GM12872 (cell line): ENCODE results near the gene AVP.

Source experiments
- TF ChIP-seq, protein P1 (sequence below): IDR thresholded peaks from 3 replicates; pipeline ENCODE4 v1.5.1; 2011; ENCODE audit warnings: low read depth, mild to moderate bottlenecking, low read length, moderate library complexity; ENCODE audit not compliant: insufficient read depth

AVP gene

DNA sequence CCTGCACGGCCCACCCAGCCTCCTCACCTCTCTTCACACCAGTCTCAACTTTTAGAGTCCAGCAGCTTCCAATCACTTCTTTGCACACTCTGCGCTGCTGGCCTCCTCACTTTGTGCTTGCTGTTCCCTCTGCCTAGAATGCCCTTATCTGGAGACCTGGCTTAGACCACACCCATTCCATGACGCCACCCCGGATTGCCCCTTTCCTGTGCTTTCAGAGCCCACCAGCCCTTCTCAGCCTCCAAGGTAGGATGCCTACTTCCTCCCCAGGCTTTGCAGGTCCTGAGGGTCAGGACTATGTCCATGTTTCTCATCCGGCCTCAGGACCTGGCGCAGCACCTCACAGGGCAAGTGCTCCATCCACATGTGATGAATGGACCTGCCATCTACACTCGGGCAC, 27.0 kb upstream of the AVP start:
- TF ChIP-seq, protein P1, sequence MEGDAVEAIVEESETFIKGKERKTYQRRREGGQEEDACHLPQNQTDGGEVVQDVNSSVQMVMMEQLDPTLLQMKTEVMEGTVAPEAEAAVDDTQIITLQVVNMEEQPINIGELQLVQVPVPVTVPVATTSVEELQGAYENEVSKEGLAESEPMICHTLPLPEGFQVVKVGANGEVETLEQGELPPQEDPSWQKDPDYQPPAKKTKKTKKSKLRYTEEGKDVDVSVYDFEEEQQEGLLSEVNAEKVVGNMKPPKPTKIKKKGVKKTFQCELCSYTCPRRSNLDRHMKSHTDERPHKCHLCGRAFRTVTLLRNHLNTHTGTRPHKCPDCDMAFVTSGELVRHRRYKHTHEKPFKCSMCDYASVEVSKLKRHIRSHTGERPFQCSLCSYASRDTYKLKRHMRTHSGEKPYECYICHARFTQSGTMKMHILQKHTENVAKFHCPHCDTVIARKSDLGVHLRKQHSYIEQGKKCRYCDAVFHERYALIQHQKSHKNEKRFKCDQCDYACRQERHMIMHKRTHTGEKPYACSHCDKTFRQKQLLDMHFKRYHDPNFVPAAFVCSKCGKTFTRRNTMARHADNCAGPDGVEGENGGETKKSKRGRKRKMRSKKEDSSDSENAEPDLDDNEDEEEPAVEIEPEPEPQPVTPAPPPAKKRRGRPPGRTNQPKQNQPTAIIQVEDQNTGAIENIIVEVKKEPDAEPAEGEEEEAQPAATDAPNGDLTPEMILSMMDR: no peak

DNA sequence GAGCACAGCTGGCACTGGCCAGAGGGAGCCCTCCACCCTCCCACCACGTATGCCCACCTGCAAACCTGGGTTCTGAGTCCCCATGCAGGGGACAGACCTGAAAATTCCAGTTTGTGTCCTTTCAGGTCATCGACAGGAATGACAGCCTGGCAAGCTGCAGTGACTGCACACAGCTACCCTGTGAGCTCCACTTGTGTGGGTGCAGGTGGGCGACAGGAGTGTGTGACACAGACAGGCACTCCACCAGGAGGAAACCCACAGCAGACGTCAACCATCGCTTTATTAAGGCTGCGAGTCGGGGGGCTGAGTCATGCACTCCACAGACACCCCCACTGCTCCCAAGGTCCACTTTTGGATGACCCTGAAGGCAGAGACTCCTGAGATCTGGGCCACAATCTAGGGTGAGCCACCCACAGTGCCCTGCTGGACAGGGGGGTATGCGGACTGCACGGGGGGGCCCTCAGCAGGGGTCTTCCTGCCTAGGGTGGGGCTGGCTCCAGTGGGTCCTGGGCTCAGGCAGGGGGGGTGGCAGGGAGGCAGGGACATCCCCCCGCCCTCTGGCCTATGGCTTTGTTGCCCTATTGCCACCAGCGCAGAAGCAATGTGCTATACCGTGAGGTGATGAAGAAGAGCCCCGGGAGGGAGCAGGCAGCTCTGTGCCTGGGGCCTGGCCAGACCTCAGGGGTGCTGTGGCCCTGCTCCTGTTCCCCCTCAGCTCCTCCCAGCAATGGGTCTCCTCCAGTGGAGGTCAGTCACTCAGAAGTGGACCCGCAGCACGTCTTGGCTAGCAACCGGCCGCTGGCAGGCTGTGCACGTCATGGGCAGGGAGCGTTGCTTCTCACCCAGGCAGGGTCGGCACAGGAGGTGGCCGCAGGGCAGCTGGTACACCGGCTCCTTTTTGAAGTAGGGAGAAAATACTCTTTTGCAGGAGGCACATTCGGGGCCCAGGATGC, 25.1 kb upstream of the AVP start:
- TF ChIP-seq, protein P1: no peak

DNA sequence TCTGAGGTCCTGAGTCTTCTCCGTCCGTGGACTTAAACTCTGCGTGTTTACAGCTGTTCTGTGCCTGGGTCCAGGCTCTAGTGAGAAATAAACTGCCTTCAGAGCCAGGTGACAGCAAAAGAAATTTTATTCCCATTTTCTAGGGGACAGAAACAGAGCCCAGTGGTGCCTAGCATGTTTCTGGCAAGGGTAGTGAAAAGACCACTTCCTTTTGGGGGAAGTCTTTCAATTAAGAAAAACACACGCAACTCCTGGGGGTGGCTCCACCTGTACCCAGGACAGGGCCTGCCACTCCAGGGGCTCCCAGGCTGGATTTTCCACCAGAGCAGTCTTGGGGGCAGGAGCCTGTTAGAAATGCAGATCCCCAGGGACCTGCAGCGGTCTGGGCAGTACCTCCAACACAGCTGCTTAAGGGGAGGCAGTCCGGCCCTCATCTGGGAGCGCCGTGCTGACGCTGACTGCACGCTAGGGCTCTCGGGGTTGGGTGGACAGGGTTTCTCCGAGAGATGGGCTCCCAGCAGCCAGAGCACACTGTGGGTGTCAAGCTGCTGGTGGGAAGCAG, 23.0 kb upstream of the AVP start:
- TF ChIP-seq, protein P1: no peak

DNA sequence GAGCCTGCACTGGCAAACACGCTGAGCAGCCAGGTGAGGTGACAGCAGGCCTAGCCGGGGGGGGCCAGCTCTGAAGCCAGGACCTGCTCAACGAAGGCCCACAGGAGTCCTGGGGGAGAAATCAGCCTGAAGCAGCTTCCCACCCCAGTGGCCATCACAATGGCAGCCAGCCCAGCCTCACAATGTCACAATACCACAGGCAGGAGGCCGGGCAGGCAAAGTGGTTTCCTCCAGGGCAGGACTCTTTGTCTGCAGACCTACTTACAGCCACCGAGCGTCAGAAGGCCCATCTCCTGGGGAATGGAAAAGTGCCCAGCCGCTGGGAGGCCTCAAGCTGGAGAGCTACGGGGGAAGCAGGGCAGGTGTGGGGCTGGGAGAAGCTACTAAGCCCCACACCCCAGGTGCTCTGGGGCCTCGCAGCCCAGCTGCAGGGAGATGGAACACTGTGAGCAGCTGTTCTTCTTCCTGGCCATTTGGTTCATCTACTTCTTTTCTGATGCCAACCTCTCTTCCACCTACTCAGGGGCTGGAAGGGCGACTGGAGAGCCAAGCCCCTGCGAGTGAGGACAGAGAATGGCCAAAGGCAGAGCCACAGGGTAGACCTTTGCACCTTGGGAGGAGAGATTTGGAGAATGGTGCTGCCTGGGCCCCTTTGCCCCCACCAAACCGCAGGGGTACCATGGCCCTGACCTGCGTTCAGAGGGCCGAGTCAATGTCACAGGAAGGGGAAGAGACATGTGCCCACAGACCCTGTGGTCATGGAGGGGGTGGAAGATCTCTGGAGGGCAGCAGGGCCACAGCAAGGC, 22.3 kb upstream of the AVP start:
- TF ChIP-seq, protein P1: no peak

DNA sequence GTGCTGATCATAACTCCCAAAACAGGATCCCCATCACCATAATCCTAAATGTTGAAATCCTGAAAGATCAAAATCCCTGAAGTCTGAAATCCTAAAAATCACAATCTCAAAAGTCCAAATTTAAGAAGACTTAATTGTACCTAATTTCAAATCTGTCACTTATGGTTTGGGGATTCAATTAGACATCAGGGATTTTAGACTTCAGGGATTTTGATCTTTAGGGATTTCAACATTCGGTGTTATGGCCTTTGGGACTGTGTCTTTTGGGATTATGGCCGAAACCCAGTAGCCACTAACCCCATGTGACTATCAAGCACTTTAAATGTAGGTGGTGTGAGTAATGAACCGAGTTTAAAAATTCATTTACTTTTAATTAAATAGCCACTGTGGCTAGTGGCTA, 21.7 kb upstream of the AVP start:
- TF ChIP-seq, protein P1: no peak

DNA sequence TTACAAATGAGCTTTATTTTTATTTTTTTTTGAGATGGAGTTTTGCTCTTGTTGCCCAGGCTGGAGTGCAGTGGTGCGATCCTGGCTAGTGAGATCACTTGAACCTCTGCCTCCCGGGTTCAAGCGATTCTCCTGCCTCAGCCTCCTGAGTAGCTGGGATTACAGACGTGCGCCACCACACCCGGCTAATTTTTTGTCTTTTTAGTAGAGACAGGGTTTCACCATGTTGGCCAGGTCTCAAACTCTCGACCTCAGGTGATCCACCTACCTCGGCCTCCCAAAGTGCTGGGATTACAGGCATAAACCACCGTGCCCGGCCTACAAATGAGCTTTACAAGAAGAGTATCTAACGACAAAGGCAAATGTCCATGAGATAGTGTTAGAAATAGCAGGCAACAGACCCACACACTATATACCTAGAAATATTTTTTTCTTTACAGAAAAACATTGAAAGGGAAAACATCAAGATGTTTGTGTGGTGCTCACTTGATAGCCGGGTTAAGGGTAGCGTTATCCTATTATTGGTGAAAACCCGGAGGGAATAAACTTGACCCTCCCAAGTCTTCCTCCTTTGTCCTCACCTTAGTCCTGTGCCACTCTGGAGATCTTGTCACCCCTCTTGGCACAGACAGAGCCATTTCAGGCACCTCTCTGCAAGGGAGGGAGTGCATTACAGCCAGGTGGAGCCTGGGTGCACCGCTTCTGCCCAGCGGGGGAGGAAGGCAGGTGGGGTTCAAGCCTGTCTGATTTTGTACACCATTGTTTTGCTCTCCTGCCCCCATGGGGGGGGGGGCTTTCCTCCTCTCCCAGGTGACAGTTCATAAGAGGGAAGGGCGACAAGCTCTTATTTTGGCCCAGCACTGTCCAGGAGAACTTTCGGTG, 21.0 kb upstream of the AVP start:
- TF ChIP-seq, protein P1: no peak
